Measurements from ENCODE around the gene CARD9.

DNA sequence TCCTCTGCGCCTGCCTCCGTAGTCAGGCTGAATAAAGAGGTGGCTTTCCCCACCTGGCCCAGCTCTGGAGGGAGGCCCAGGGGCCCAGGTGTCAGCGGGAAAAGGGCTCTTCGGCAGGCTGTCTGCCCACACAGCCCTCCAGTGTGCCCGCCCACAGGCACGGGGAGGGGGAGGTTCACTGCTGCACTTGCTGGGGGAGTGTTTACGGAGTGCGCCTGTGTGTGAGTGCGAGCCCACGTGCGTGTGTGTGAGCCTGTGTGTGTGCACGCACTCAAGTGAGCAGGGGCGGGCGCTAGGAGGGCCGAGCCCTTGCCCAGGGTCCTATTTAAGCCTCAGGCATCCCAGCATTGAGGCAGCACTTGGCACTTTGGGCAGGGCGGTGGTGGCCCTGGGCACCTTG is 20.8 kb downstream of the CARD9 start:
- TF ChIP-seq, protein P1, sequence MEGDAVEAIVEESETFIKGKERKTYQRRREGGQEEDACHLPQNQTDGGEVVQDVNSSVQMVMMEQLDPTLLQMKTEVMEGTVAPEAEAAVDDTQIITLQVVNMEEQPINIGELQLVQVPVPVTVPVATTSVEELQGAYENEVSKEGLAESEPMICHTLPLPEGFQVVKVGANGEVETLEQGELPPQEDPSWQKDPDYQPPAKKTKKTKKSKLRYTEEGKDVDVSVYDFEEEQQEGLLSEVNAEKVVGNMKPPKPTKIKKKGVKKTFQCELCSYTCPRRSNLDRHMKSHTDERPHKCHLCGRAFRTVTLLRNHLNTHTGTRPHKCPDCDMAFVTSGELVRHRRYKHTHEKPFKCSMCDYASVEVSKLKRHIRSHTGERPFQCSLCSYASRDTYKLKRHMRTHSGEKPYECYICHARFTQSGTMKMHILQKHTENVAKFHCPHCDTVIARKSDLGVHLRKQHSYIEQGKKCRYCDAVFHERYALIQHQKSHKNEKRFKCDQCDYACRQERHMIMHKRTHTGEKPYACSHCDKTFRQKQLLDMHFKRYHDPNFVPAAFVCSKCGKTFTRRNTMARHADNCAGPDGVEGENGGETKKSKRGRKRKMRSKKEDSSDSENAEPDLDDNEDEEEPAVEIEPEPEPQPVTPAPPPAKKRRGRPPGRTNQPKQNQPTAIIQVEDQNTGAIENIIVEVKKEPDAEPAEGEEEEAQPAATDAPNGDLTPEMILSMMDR (conservative IDR thresholded peaks at IDR 0.05; ENCODE audit: low read length): no peak
- no peak for TF ChIP-seq EZH2phosphoT487 (IDR thresholded peaks at IDR 0.05; ENCODE audit: borderline replicate concordance, low read depth, low read length)

Data from OCI-LY7 (cell line).